HG02763 (cell line): ENCODE measurements around the gene PPT2.
"Not testable (repeated sequence)": the region's sequence is repeated elsewhere in the genome, so short reads cannot be mapped to it uniquely, and the experiment has no call there.

ENCODE experiments used
- ATAC-seq: cut with Tn5 transposase; IDR thresholded peaks from one replicate; pipeline ENCODE4 v1.9.1; 2021; ENCODE audit warnings: mild to moderate bottlenecking, moderate library complexity; ENCODE audit not compliant: unreplicated experiment

Gene PPT2

DNA sequence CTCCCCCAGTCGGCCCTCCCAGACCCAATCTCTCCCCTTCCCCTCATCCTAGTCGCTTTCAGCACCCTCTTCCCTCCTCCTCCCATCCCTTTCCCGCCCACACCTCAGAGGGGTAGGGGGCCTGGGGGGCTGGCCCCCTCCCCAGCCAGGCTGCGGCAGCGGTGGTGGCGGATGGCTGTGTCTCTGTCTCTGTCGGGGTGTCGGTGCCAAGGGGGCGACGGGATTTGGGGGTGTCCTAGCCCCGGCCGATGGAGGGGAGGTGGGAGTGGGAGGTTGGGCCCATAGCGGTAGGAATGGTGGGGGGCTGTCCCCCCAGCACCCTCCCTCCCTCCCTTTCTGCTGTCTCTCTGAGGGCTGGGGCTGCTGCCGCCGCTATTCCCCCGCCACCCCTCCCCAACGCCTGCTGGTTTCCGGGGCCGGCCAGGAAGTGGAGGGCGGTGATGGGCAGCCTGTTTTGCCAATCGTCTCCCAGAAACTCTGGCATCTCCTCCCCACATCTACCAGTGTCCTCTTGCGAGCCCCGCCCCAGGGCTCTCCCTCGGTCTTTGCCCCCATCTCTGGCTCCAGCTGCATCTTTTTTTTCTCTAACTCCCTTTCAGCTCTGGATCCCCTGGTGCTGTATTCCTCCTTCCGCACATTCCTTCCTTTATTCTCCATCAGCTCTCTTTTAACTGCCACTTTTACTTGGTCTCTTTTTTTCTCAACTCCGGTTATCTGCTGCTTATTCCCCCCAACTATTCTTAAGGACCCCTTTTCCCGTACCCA, 22.0 kb downstream of the PPT2 start, which contains the start of gene AGPAT1:
Gene AGPAT1, minus strand, starts transcription at position 374 of the 765 bp plus-strand sequence. CDS start 4,588 bp downstream, outside the sequence.
- peak; percentile 37 for ATAC-seq

DNA sequence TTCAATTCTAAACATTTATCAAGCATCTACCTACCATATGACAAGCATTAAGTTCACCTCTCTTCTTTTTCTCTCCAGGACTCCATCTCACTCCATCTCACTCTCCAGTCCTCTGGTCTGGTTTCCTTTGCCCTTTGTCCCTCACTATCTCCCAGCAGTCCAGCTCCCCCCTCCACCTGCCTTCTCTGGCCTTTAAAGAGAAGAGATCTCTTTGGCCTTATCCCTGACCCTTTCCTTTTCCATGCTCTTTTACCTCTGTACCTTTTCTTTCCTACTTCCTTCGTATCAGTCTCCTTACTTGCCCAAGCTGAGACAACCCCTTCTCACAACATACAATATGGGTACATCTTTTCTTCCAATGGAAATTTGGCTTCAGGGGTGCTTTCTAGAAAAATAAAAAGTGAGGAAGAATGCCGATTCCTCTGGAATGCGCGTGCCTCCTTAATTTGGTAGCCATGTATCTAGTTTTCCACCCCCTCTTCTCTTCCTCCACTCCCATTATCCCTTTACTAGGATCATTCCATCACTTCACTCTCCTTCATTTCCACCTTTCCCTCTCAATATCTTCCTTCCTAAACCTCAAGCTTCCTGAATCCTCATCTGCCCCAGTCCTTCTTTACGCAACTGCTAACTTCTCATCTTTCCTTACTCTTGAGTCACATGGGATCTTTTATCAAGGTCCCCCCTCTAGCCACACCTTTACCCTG, 22.7 kb downstream of the PPT2 start:
- ATAC-seq, result no peak

DNA sequence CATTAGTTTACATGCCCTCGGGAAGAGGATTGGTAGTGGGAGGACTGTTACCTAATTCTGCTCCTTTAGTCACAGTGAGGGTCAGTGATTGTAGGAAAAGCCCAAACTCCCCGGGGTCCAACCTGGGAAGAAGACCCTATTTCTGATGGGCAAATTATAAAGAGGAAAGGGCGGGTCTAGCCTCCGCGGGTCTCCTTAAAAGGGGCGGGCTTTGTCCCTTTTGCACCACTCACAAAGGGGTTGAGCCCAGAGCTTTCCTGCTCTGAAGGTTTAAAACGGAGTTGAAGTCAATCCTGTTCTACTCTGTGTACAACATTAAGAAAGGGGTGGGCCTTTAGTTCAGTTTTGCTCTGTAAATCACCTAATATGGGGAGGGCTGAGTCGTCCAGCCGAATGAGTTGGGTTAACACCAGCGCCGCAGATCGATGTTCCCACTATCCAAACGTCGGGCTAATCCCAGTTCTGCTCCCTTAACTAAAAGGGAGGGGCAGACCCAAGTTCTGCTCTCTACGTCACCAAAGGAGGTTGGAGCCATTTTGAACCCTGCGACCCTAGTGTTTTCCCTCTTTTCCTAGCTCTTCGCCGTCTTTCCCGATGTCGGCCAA, 23.3 kb downstream of the PPT2 start:
- ATAC-seq, result no peak

DNA sequence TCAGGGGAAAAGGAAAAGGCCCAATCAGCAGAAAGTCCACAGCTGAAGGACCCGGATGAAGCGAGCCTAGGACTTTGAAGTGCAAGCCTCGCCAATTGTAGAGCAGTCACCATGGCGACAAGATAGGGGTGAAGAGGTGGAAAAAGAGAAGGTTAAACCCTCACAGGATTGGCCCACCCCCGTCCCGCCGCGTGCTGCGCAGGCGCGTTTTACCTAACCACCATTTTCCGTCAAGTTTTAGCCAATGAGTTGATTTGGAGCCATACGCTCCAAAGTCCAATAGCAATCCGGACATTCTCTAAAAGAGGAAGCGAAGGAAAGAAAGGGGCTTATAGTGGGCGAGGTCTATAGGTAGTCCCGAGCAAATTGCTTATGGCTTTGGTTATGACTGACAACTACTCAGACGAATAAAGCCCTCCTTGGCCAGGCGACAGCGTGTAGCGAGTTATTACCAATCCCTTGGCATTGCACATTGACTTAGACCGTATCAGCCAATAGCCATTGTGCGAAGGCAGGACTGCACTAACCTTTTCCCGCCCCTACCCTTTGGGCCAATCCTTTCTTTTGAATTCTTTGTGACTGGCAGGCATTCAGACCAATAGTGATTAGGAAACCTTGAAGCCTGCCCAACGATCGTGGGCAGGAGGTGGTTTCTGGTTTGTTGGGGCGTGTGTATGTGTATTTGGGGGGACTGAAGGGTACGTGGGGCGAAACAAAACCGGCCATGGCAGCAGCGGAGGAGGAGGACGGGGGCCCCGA, 24.0 kb downstream of the PPT2 start, which contains the start of gene RNF5:
Gene RNF5, plus strand, starts transcription at position 618 of the 759 bp plus-strand sequence. Its CDS starts 107 bp downstream, at position 725.
- peak; percentile 80 for ATAC-seq

DNA sequence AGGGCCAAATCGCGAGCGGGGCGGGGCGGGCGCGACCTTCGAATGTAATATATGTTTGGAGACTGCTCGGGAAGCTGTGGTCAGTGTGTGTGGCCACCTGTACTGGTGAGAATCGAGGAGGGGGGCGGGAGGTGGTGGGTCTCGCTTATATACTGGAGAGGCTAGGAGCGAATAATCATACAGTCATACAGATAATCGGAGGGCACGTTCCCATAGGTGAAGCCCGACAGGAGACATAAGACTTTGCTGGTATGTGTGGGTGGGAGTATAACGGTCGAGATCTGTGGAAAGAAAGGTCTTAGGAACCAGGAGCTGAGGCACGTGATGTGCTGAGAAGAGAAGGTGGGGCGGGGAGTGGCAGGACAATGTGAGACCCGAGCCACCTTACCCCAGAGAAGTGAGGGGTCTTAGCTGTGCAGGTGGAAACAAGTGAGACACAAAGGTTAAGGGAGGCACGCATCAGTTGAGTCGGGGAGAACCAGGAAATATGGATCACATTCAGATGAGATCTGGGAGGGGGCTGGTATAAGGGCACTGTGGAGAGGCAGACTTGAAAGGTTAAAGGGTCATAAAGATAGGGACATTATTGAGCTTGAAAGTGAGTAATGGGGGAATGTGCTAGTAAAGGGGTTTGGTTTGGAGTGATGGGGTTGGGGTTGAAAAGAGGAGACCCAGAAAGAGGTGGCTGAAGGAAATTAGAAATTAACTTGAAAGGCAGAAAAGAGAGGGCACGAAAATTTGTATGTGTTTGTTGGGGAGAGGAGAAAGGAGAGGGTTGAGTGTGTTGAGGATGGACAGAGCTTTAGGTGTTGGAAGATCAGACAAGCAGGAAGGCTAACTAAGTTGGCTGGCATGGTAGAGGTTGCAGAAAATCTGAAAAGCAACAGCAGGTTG, 24.9 kb downstream of the PPT2 start:
- no peak for ATAC-seq

DNA sequence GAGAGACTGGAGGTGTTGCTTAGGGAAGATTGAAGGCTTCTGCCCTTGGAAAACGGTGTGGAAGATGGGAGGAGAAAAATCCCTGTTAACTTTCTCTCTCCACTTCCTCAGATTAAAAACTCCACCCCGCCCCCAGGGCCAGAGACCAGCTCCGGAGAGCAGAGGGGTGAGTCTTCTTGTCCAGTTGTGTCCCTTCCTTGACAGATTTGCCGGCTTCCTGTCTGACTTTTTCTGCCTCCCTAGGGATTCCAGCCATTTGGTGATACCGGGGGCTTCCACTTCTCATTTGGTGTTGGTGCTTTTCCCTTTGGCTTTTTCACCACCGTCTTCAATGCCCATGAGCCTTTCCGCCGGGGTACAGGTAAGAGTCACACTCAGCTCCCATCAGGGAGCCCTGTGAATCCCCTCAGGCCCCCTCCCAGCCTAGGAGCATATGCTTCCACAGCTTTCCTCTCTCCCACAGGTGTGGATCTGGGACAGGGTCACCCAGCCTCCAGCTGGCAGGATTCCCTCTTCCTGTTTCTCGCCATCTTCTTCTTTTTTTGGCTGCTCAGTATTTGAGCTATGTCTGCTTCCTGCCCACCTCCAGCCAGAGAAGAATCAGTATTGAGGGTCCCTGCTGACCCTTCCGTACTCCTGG, 25.9 kb downstream of the PPT2 start:
- ATAC-seq, result no peak

DNA sequence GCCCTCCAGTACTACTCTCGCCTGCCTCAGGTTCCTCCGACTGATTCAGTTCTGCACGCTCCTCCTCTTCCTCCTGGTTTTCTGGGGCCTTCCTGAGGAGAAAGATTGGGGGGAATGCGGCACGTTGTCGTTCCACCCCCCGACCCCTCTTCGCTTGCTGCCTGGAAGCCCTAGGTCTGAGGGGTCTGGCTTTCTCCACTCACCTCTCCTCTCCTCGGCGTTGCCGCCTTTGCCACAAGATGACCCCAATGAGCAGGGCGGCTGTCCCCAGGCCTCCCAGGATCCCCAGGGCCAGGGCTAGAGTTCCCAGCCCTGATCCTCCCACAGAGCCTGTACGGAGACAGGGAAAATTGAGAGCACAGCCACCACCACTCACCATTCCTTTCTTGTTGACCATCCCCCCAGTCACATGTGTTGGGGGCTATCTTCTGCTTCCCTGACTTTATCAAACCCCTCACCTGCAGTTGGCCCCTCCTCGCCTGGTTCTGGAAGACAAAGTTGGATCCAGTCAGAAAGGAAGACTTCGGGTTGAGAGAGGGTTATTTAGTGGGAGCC, 27.3 kb downstream of the PPT2 start:
- ATAC-seq, result no peak

DNA sequence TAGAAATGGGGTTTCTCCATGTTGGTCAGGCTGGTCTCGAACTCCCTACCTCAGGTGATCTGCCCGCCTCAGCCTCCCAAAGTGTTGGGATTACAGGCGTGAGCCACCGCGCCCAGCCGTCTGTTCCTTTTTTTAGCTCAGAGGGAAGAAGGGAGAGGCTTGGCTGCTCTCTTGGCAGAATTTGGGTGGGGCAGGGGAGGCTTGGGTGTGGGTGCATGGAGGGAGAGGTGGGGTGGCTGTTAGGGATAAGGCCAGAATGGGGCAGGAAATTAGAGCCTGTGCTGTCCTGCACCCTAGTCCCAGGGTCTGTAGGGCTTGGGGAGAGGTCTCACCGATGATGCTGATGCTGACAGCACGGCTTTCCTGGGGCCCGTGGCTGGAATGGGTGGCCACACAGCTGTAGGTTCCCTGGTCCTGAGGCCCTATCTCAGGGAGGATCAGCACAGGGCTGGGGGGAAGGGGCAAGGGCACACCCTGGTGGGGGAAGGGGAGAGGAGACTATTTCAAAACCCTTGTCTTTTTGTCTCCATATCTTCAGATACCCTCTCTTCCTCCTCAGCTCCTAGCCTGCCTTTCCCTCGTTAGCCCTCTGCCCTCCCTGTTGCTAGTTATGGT, 28.1 kb downstream of the PPT2 start:
- no peak for ATAC-seq

DNA sequence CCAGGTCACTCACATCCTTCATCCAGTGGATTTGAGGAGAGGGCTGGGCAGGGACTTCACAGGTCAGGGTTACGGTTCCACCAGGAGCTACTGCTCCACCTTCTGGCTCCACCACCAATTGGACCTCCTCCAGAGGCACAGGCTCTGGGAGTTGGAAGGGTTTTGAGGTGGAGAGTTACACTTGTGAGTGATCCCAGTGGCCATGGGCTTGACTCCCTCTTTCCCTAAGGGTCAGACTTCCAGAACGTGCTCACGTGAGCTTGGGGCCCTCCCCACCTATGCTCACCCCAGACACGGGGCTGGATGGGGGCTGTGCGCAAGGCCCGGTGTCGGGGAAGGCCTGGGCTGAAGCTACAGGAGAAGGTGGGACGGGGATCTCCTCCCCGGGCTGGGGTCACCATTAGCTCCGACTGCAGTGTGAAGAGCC, 28.6 kb downstream of the PPT2 start:
- no peak for ATAC-seq

DNA sequence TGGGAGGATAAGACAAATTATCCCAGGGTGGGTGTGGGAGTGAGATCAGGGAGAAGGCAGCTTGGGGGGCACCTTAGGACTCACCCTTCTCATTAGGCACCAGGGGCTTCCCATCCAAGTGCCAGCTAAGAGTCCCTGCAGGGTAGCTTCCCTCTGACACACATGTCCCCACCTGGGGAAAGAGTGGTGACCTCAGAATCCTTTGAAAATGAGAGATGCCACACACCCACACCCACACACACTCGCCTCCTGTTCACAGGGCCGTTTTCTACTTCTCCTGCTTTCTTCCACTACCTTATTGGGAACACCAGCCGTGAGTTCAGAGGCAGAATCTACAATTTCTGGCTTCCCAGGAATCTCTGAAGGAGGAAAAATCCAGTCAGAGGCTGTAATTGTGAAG, 29.1 kb downstream of the PPT2 start:
- ATAC-seq, result no peak

DNA sequence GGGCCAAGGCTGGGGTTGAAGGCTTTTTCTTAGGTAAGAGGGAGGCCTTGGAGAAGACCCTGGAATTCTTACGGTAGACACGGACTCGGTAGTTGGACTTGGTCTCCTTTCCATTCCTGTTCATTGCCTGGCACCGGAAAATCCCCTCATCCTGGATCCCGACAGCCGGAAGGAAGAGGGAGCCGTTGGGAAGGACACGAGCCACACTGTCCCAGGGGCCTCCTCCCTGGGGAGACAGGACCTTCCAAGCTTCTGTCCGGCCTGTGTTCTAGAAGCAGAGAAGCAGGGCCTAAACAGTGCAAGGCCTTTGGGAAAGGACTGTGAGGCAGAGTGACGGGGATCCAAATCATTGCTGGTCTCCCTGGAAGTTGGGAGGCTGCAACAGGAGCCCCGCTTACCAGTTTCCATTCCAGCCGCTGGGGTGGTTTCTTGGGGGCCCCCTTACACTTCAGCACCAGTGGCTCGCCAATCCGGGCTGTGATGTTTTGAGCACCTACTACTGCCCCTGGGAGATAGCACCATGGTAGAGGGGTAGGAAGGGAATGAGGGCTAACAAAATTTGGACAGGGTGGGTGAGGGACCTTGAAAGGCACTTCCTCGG, 29.6 kb downstream of the PPT2 start:
- no peak for ATAC-seq

DNA sequence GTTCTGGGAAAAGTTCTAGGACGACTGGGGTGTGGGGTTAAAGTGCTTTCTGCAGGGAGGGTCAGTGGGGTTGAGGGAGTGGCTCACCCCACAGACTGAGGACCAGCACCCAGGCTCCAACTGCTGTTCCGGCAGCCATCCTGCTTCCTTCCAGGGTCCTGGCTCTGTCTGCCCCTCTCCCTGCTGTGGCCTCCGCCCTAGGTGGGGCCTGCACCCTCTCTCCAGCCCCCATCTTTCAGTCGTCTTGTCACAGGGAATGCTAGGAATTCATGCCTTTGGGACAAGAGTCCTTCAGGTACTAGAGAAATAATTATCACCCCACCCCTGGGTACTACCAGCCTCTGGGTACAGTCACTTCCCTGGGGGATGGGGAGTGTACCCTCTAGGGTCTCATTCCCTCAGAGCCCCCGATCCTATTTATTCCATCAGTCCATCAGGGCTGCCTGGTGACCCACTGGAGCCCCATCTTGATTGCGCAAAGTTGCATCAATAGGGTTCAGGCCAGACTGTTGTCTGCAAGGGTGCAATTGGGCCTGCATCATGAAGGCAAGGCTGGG, 30.2 kb downstream of the PPT2 start, which contains the start of gene AGER:
Gene AGER, minus strand, starts transcription at position 170 of the 557 bp plus-strand sequence. Its CDS starts 31 bp downstream, at position 139.
- no peak for ATAC-seq

DNA sequence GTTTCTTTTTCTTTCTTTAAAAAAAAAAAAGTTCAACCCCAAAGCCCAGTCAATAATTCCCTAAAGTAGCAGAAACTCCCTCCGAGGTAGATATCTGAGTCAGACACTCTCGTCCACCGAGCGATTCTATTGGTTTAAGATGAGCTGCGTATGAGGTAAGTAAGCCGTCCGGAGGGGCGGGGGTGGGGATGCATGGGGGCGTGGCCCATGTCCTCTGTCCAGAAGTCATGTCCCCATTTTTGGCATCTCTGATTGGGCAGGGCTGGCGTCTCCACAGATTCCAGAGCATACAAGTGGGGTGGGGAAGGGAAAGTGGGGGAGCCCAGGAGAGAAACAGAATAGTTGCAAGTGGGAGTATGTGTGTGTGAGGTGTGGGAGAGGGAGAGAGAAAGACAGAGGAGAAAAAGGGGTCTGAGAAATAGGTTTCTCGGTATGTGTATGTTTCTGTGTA, 31.8 kb downstream of the PPT2 start:
- ATAC-seq, result not testable (repeated sequence)

DNA sequence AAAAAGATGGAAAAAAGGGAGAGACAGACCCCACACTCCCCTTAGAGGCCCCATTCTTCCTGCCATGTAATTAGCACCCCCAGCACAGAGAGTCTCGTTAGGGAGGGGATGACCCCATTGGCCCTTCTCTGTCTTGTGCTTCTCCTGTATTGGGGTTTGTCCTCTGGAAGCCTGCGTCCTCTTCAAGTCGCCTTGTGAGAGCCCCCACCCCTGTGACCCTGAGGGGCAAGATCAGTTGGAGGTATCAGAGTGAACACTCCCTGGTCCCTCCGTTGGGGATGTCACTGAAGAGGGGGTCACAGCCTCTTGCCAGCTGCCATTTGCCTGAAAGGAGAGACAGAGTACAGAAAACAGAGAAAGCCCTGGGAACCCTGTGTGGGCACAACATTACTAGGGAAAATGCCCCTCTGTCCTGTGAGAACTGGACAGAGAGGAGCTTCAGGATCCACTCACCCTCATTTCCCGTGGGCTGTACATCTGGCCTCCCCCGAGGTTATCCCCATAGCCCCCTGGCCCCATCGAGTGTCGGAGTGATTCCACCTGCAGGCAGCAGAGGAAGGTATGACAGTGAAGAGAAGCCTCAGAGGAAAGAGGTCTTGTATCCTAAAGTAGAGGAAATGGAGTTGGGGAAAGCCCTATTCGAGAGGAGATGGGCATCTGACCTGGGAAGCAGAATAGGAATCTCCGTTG, 32.4 kb downstream of the PPT2 start:
- ATAC-seq, result not testable (repeated sequence)

DNA sequence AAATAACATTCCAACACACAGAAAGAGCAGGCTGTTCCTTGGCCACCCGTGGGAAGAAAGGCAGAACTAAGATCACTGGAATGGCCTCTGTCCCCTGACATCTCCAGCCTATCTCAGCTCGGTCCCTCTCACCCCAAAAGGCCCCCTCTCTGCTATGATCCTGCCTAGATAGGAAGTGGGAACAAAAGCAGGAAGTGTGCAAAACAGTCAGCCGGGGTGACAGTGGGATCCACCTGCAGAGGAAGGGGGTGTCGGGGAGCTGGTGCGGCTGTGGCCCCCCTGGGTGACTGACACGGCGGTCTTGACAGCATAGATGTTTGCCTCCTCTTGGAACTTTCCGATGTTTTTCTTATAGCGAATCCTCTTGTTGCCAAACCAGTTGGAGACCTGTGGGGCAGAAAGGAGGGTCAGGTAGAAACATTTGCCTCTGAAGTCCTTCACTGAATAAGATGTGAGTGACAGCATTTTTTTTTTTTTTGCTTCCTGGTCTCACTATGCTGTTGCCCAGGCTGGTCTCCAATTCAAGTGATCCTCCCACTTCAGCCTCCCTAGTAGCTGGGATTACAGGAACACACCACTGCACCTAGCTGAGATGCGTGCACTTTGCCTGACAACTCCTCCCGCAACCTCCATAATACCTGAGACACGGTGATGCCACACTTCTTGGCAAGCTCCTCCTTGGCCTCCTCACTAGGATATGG, 33.2 kb downstream of the PPT2 start:
- no peak for ATAC-seq

DNA sequence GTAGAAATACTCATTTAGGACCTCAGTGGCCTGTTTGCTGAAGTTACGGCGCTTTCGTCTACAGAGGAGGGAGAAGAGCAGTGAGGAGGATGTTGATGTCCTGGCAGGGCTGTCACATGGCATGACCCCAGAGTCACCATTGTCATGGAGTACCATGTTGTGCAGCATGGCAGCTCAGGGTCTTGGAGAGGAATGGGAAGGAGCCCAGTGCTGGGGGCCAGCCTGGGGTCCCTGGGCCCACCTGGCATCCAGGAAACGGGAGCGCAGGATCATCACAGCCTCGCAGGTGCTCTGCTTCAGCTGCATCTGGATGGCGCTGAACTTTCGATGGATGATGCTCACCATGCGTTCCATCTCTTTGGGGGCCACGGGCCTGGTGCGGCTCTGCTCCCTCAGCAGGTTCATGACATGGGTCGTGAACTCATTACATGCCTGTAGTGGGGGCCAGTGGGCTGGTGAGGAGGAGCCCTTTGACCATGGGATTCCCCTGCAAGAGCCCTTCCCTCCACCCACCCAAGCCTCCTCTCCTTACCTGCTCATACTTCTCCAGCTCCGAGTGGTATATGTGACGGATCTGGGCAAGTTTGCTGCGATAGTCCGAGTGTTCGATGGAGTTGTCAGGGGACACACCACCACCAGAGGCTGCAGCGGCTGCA, 33.9 kb downstream of the PPT2 start:
- ATAC-seq, result not testable (repeated sequence)
